M059J (cell line): ENCODE data around the gene ADAM15. TPM values are rescaled to one million over a fixed set of nuclear protein-coding genes. Genes with fewer than 3 reads are reported as not detected.

ENCODE experiments used
- DNase-seq: peaks from one replicate; pipeline ENCODE4 v3.0.0-alpha.2; 2012; ENCODE audit warnings: low read depth
- total RNA-seq: library from RNA; depleted of rRNA; stranded (reverse); fragments of >200 nt; shearing (Covaris generic); gene quantifications from 2 replicates; pipeline ENCODE4 v1.2.3, GENCODE V29; 2014

Gene ADAM15
- total RNA-seq, 1 experiment from 2014 or later = 90.0 TPM

DNA sequence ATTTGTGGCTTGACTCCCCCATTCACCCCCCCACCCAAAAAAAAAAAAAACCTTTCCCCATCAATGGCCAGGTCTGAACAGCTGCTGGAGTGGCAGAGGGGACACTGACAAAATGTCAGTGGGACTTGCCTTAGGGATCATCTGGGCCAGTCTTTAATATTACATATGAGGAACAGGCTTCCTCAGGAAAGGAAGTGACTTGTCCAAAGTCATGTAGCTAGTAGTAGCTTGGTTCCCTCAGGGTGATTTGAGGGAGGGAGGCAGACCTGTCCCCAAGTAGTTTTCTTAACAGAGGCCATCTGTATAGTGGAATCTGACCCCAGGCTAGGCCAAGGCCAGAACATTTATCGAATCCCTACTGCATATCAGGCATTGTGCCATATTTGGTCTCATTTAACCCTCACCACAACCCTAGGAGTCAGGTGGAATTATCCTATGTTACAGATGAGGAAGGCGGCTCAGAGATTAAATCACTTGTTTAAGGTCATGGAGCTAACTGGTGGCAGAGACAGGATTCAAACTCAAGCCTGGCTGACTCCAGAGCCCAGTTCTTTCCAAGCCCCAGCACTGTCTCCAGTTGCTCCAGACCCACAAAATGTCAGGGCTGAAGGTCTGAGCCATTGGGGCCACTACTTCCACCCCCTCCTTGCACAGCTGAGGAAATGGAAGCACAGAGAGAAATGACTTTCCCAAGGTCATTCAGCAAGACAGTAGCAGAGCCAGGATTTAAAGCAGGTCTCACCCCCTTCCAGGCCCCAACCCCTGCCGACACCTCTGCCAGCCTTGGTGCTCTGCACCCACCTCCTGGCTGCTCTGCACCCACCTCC lies 38.1 kb upstream of the ADAM15 start:
- DNase-seq = no peak

DNA sequence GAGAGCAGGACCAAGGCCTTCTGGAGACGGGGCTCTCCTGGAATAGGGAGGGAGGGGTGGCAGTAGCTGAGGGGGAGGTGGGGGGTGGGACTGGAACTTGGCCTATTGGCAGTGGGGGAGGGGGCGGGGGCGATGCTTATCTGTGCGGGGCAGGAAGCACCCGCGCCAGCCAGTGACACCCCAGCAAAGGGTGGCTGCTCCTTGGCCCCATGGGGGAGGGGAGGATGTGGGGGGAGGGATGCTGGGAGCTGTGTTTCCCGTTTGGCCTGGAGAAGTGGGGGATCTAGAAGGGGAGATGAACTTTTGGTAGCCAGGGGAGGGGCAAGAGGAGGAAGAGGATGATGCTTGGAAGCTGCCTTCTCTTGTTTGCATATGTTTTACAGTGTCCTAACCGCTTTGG lies 37.5 kb upstream of the ADAM15 start:
- DNase-seq = no peak

DNA sequence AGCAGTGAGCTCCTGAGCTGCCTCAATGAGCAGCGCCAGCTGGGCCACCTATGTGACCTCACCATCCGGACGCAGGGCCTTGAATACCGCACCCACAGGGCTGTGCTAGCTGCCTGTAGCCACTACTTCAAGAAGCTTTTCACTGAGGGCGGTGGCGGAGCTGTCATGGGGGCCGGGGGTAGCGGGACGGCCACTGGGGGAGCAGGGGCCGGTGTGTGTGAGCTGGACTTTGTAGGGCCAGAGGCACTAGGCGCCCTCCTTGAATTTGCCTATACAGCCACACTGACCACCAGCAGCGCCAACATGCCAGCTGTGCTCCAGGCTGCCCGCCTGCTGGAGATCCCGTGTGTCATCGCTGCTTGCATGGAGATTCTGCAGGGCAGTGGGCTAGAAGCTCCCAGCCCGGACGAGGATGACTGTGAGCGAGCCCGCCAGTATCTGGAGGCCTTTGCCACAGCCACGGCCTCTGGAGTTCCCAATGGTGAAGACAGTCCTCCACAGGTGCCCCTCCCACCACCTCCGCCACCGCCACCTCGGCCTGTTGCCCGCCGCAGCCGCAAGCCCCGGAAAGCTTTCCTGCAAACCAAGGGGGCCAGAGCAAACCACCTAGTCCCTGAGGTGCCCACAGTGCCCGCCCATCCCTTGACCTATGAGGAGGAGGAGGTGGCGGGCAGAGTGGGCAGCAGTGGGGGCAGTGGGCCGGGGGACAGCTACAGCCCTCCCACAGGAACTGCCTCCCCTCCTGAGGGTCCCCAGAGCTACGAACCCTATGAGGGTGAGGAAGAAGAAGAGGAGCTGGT lies 36.2 kb upstream of the ADAM15 start:
- DNase-seq = no peak

DNA sequence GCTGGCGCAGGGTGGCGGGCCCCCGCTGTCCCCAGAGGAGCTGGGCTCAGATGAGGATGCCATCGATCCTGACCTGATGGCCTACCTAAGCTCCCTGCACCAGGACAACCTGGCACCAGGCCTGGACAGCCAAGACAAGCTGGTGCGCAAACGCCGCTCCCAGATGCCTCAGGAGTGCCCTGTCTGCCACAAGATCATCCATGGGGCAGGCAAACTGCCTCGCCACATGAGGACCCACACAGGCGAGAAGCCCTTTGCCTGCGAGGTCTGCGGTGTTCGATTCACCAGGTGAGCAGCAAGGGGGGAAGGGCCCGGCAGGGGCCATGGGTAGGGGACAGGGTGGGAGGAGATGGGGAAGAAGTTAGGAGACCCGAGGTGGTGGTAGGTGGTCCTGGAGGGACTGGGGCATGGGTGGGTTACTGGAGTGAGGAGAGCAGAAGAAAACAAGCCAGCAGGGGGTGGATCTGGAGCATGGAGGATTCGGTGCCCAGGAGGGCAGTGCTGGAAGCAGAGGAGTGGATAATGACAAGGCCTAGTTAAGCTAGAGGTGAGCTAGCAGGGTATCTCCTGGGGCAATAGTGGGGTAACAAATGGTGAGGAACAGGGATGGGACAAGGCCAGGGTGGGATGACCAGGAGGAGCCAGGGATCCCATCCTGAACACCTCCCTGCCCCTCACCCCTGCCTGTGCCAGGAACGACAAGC lies 35.4 kb upstream of the ADAM15 start:
- DNase-seq = no peak

DNA sequence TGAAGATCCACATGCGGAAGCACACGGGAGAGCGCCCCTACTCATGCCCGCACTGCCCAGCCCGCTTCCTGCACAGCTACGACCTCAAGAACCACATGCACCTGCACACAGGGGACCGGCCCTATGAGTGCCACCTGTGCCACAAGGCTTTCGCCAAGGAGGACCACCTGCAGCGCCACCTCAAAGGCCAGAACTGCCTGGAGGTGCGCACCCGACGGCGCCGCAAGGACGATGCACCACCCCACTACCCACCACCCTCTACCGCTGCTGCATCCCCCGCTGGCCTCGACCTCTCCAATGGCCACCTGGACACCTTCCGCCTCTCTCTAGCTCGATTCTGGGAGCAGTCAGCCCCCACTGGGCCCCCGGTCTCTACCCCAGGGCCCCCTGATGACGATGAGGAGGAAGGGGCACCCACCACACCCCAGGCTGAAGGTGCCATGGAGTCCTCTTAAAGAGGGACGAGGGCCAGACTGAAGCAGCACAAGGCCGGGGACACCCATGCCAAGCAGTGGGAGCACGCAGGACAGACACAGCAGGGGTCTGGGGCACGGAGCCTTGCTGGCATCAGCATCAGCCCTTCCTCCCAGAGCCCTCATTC lies 34.8 kb upstream of the ADAM15 start:
- no peak for DNase-seq

DNA sequence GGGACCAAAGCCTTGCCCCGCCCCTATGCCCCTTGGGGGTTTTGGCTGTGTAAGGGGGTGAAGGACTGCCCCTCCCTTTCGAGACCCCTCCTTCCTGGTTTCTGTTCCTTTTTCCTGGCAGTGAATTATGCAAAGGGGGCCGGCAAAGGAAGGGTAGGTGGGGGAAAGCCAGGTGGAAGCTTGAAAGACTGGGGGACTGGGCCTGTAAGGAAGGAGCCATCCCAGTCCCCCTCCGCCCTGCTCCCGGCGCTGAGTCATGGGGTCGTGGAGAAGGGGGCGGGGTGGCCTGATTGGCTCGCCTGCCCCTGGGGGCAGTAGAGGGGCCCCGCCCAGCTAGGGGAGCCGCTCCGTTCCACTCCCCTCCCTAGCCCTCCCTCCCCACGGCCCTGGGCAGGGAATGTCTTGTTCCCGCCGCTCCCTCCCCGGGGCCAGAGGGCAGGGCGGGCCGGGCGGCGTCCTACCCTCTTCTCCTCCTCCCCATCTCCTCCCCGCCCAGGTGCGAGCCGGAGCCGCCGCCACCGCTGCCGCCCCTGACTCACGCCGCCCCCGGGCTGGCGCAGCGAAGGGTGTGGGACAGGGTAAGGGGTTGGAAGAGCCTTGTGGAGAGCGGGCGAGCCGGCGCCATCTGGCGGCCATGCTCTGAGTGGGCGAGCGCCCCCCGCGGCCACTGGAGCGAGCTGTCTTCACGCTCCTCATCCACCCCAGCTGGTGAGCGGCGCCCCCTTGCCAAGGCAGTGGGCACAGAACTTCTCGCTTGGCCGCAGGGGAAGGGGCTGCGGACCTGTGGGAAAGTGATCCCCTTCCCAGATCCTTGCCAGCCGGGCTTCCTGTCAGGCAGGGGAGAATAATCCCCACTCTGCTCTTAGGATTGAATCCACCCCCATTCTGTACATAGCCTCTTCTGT lies 33.8 kb upstream of the ADAM15 start:
- peak; percentile 96 for DNase-seq

DNA sequence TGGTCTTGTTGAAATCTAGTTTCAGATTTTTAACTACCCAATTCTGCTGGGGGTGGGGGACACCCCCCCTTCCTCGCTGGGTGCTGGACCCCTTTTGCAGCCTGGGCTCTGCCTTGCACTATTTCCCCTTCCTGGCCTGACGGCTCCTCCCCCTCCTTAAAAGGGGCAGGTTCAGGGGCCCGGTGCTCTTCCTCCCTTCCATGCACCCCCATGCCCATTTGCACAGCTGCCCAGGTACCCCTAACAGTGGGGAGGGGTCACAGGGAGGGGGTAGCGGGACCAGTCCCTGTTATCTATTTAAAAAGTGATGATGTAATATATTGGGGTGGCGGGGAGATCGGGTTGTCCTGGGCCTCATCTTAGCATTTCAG lies 33.2 kb upstream of the ADAM15 start:
- no peak for DNase-seq

DNA sequence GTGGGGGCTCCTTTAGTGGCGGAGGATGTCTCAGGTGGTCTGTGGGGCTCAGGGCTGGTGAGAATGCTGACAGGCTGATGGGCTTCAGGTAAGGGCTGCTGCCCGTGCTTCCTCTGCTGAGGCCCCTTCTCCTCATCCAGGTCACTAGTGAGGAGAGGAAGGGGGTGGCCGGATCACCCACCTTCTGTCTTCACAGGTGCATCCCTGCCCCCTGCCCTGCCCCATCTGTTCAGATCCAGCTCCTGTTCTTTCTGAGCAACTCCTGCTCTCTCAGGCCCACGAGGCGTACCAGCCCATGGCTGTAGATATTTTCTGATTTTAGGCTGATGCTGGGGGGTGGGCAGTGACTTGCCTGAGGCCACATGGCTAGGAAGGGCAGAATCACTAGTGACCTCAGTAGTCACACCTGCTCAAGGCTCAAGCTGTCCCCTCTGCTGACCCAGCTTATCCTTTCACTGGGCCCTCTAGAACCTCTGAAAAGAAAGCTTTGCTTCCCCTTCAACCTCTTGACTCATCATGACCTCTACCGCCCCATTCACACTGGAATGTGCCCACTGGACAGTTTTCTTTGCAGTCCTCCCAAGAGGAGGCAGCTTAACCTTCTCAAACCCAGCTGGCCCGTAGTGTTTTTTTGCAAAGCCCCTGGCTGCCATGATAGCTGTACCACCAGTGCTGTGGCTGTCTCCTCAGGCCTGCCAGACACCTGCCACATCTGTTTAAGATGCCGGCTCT lies 32.3 kb upstream of the ADAM15 start:
- peak; percentile 51 for DNase-seq

DNA sequence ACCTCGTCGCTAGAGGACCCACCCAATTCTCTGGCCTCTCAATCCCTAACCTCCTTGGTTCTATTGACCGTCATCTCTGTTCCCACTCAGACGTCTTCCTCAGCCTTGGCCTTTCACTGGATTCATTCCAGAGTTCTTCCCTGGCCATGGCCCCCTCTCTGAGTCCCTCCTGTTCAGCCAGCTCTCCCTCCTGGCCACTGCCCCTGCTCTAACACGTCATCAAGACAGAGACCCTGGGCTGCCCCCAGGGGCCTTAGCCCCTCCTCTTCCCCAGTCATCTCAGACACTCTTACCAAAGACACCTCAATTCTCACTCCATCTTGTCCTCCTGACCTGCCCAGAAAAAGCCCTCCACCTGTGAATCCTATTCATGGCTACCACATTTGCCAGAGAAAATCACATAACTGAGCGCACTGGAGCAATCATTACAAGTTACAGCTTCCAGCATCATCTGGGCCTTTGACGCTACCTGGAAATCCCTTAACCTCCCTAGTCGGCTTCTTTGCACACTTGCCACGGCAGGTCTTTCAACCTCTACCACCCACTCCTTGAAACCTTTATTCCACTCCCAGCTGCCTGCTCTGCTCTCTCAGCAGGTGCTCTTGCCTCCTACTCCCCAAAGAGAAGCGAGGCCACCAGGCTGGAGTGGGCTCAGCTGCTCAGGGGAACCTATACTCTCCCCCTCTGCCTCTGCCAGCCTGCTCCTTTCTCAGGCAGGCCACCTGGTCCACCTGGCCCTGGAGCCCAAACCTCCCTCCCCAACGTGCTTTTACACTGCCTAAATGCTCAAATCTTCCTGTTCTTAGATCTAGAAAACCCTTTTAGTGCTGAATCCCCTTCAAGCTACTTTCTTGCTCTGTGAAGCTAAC lies 31.5 kb upstream of the ADAM15 start:
- no peak for DNase-seq

DNA sequence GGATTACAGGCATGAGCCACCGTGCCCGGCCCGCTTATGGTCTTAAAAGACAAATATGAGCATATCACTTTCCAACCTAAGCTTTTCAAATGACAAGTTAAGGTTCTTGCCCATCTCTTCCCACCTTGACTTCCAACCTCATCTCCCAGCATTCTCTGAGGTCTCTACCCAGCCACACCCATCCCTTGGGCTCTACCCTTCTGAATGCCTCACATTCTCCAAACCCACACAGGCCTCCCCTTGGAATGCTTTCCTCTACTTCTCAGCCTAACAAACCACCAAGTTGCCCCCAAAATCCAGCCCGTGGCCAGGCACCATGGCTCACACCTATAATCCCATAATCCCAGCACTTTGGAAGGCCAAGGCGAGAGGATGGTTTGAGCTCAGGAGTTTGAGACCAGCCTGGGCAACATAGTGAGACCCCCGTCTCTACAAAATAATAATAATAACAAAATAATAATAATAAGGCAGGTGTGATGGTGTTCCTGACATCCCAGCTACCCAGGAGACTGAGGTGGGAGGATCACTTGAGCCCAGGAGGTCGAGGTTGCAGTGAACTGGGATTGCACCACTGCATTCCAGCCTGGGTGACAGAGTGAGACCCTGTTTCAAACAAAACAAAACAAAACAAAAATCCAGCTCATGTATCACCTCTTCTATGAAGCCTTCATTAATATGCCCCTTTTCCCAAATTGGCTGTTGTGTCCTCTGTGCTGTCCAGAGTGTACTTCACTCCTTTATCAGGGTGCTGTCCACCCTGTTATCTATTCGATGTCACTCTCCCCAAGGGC lies 28.8 kb upstream of the ADAM15 start:
- DNase-seq = peak; percentile 56

DNA sequence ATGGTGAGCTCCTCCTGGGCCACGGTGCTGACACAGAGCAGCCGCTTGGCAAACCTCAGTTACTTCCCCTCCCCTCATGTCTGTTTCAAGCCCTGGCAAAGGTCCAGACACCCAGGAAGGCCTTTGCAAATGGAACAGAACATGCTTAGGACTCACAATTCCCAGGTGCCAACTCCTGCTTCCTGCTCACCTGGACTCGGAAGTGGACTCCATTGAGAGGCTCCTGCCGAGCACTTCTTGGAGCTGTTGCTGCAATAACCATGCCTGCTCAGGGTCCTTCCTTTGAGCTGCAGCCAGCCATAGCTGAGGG lies 28.2 kb upstream of the ADAM15 start:
- DNase-seq = peak; percentile 47

DNA sequence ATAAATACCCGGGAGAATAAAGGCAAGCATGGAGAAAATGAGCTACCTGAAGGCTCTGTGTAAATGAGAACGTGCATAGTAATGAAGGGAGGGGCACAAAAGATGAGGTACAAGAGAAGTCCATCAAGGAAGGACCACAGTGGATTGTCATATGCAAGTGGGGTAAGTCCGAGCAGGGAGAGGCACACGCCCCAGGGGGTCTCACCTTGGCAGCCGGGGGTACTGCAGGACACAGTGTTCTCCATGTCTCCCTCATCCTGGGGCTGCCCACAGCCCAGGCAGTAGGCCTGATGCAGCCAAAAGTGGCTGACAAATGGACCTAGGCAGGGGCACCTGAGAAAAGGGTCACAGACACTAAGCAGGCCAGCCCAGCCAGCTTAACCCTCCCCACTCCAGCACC lies 27.5 kb upstream of the ADAM15 start:
- DNase-seq = no peak

DNA sequence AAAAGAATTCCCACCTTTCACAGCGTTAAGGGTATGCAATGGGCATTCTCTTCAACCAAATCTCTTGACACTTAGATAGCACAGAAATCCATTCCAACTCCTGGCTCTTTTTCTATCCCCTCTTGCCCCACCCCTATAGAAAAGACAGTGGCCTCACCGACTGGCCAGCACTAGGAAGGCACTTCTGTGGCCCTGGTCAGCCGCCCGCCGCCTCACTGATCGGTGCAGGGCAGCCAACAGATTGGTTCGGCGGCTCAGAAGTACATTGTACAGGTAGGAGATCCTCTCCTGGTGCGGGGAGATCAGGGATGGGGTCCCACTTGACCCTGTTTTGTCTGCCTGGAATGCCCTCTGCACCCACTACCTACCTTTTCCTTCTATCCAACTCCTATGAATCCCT lies 26.8 kb upstream of the ADAM15 start:
- DNase-seq = no peak

DNA sequence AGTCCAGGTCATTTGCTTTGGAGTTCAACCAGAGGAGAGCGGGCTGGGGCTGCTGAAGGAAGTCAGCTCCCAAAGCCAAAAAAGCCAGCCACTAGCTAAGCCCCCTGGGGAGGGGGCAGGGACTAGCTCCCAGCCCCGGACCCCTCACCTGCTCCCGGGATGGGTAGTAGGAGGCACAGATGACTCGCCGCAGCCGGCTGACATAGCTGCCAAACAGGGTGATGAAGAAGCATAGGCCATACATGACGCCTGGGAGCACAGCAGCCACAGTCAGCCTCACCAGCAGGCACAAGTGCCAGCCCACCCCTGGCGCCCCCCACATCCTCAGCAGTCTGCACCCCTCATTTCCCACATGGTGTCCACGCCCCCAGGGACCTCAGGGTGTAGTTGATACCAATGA lies 25.0 kb upstream of the ADAM15 start:
- peak; percentile 39 for DNase-seq

DNA sequence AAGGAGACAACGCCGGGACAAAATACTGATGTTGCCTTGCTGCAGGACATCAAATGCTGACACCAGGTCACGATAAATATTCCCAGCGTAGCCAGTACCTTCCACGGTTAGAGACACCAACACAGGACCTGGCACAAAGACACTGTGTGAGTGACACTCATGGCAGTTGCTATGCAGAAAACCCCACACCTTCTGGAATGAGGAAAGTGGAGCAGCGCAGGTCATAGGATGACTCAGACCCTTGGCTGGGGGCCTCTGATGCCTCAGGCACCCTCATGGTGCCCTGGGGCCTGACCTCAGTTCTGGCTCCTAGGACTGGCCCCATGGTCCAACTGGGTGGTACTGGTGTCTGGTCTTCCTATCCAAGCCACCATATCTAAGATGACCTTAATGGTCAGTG lies 24.5 kb upstream of the ADAM15 start:
- DNase-seq = peak; percentile 83

DNA sequence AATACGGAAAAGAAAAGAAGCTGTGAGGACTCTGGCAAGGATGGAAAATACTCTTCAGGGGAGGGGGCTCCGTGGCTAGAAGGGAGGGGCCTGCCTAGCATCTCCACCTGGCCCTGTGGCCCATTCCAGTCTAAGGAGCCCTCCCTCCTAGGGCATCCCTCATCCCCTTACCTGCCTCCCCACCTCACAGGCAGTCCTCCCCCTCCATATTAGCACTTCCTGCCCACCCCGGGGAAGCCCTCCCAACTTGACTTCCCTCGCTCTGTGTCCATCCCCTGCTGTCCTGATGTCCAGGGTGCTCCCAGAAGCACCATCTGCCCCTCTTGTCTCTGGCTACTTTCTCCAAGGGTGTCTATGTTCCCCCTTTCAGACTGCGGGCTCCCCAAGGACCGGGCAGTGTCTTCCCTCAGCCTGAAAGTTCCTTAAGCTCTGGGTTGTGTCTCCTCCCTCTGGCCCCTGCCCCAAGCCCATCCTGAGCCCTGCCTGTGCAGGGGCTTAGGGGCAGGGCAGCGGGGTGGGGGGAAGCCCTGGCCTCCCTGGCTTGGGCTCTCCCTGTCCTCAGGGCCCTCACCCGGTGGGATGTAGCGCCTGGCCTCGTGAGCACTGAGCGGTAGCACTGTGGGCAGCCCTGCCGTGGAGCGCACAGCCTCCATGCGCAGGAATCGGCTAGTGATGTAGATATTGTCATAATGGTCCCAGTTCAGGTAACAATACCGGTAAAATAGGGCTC lies 21.4 kb upstream of the ADAM15 start:
- no peak for DNase-seq

DNA sequence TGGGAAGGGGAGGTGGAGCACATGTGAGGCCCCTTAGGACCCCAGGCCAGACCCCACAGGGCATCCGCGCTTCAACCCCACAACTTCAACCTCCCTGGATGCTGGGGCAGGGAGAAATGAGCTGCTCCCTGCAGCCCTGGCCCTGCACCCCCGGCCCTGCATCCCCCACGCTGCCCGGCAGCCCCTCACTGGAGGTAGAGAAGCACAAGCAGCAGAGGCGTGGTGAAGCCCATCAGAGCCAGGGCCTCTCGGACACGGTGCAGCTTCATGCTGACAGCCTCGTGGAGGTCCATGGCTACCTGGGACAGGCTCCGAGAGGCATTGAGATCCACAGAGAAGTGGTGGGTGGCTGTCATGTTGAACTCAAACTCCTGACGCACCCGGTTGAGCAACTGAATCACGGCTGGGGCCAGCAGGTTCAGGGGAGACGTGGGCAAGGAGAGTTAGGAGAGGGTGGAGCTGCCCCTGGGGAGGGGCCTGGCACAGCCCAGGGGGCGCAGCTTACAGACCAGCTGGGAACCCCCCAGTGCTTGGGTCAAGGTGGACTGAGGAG lies 20.8 kb upstream of the ADAM15 start:
- no peak for DNase-seq

DNA sequence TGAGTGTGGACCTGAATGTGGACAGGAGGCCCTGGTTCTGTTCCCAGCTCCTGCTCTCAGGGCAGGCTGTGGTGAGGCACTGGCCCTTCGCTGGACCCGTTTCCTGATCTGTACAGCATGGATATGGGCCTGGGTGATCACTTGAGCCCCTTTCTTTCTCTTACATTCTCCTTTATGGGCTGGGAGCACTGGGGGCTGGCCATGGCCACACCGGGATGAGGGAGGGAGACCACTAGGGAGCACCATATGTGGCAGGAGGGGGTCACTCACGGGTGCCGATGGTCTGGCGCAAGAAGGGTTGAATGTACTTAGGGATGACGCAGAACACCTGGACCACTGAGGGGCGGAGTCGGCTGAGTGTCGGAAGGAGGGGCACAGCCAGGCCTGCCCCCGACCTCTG lies 20.2 kb upstream of the ADAM15 start:
- DNase-seq = no peak
